Measurements from ENCODE around the gene ATG10.

ATG10 gene

GRCh38 chr5:82218374-82219156 lies 246.7 kb downstream of the ATG10 start:
- H3K4me3 Mint-ChIP-seq = no peak overlapping the region
- no peaks in the 10 kb centered on the region for H3K9me3 Mint-ChIP-seq
- no peak for TF ChIP-seq CTCF (IDR thresholded peaks at IDR 0.05; ENCODE audit: unreplicated experiment in 3 of 3)
- no peak overlapping the region for H3K27ac Mint-ChIP-seq
- H3K36me3 Mint-ChIP-seq (ENCODE audit: low read depth) = no peaks in the 10 kb centered on the region
- no peaks in the 10 kb centered on the region for H3K27me3 Mint-ChIP-seq (ENCODE audit: low read depth)
- peaks cover 5% of the 10 kb centered on the region for H3K4me1 Mint-ChIP-seq

- no peak for TF ChIP-seq CTCF (IDR thresholded peaks at IDR 0.05; ENCODE audit: unreplicated experiment in 3 of 3)
Measured at GRCh38 chr5:82221020-82221419, 249.2 kb downstream of the ATG10 start.

GRCh38 chr5:82222597-82223574 lies 251.1 kb downstream of the ATG10 start:
- Mint-ChIP-seq H3K9me3 (no peaks in the 10 kb centered on the region), H3K4me1 (peaks cover 5% of the 10 kb centered on the region), H3K27me3 (ENCODE audit: low read depth) (no peaks in the 10 kb centered on the region)

More at GRCh38 chr5:82221020-82221419, 249.2 kb downstream of the ATG10 start:
- Mint-ChIP-seq H3K4me3 (no peak overlapping the region), H3K9me3 (no peaks in the 10 kb centered on the region), H3K36me3 (ENCODE audit: low read depth) (no peaks in the 10 kb centered on the region), H3K27ac (no peak overlapping the region), H3K27me3 (ENCODE audit: low read depth) (no peaks in the 10 kb centered on the region), H3K4me1 (peaks cover 5% of the 10 kb centered on the region)

GRCh38 chr5:82225525-82226172 lies 253.8 kb downstream of the ATG10 start:
- Mint-ChIP-seq H3K27ac (peak overlapping the region in 2 of 3 experiments; percentile 11 to 45), H3K36me3 (ENCODE audit: low read depth) (no peaks in the 10 kb centered on the region), H3K4me3 (peak overlapping the region in 1 of 3 experiments; percentile 14), H3K4me1 (no peaks in the 10 kb centered on the region), H3K27me3 (ENCODE audit: low read depth) (no peaks in the 10 kb centered on the region), H3K9me3 (no peaks in the 10 kb centered on the region)
- peak; percentile 77 to 95 (median 84) for TF ChIP-seq CTCF (IDR thresholded peaks at IDR 0.05; ENCODE audit: unreplicated experiment in 3 of 3)

More at GRCh38 chr5:82222597-82223574, 251.1 kb downstream of the ATG10 start:
- Mint-ChIP-seq H3K4me3 (no peak overlapping the region), H3K36me3 (ENCODE audit: low read depth) (no peaks in the 10 kb centered on the region), H3K27ac (no peak overlapping the region)
- no peak for TF ChIP-seq CTCF (IDR thresholded peaks at IDR 0.05; ENCODE audit: unreplicated experiment in 3 of 3)

- no peak for TF ChIP-seq CTCF (IDR thresholded peaks at IDR 0.05; ENCODE audit: unreplicated experiment in 3 of 3)
- H3K27me3 Mint-ChIP-seq (ENCODE audit: low read depth) = no peaks in the 10 kb centered on the region
- no peak overlapping the region for H3K27ac Mint-ChIP-seq
- H3K4me1 Mint-ChIP-seq = no peaks in the 10 kb centered on the region
- no peaks in the 10 kb centered on the region for H3K36me3 Mint-ChIP-seq (ENCODE audit: low read depth)
- no peaks in the 10 kb centered on the region for H3K9me3 Mint-ChIP-seq
- no peak overlapping the region for H3K4me3 Mint-ChIP-seq
Measured at GRCh38 chr5:82234885-82235284, 263.1 kb downstream of the ATG10 start.
